GM21529 (cell line): ENCODE results near the gene HNRNPA2B1.
"Not testable (repeated sequence)": the region's sequence is repeated elsewhere in the genome, so short reads cannot be mapped to it uniquely, and the experiment has no call there.

Experiments used
- ATAC-seq: cut with Tn5 transposase; IDR thresholded peaks from one replicate; pipeline ENCODE4 v1.9.1; 2021; ENCODE audit not compliant: unreplicated experiment

HNRNPA2B1 gene

DNA sequence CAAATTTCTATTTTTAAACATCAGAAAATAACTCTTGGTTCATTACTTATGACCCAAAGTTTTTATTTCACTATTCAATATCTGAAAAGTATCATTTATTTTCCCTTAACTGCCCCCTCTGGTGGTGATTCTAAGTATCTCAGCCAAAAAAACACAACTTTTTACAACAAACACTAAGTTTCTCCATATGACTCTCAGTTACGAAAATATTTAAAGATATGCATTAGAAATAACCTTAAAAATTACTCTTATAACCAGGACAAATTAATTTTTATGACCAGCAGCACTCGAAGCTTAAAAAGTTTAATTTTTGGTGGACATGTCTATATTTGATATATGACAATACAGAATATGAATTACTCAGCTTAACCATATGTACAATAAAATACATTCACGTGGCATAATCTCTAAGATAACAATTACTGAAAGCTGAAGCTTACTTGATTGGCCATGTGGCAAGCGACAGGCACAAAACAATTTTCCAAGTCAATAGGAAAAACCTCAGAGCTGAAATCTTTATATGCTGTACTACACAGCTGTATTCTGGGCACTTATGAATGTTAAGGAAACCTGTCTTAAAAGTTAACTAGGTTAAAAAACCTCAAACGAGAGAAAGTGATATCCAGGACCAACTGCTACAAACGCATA lies 2.3 kb downstream of the HNRNPA2B1 start:
- no peak for ATAC-seq

DNA sequence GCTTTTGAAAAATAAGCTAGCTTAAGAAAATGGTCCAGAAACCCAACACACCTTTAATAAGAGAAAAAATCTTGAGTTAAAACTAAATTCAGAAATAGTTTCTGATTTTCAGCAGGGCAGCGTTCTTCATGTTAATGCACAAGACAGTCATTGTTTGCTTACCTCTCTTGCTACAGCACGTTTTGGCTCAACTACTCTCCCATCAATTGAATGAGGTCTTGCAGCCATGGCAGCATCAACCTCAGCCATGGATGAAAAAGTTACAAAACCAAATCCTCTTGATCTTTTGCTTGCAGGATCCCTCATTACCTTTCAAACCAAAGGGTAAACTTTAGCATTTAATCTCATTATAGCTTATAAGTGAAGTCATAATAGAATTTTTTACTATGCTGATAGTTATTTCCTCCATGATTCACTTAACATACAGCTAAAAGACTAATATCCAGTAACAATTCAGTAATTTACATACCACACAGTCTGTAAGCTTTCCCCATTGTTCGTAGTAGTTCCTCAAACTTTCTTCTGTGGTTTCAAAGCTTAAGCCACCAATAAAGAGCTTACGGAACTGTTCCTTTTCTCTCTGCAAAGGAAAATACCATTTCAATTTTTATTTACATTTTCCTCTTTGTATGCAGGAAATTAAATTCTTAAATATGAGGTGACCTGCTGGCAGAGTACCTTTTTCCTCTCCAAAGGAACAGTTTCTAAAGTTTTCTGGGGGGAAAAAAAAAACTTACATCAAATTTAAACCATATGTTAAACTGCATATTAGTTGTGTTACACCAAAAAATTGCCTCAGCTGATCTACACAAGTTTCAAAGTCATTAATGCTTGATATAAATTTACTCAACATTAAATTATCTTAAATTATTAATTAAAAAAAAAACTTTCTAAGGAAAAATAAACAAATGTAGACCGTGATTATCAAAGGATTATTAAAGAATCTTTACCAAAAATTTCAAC lies 3.1 kb downstream of the HNRNPA2B1 start:
- no peak for ATAC-seq

DNA sequence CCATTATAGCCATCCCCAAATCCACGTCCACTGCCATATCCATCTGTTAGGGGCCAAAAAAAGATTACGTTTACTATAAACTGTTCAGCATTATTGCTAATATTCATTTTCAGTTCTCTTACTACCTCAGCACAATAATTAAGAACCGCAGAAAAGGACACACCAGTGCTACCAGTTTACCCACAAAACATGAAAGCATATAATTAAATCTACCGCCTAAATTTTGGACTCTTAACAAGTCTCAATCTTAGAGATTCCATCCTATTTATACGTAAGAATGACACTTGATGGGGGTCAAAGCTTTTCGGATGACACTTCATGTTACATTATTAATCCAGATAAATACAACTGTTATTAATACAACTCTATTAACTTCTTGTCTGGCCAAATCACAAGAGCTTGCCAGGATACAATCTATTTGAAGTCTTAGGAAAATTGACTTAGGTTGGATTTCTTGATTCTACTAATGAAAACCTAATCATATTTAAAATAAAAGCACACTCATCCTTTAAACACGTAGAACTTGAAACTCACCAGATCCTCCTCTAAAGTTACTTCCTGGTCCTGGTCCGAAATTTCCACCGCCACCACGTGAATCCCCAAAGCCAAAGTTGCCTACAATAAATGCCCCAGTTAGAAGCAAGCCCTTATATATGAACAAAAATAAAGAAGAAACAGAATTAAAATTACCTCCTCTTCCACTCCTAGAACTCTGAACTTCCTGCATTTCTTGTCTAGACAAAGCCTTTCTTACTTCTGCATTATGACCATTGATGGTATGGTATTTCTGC lies 4.5 kb downstream of the HNRNPA2B1 start:
- ATAC-seq = no peak

DNA sequence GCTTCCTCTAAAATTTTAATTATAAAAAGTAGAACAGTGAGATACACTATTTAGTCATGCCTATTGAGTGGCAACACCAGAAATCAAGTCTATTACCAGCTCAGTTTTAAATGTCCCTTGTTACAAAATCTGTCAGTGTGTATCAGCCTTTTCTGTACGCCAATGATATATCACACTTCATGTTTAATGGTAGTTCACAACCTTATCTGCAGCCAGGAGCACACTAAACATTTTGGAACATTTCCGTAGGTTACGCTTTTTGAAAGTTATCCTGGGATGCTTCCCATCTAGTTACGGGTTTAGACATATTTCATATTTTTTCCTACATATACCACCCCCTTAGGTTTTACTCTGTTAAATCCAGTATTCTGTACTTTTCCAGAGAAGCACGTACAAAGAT lies 5.4 kb downstream of the HNRNPA2B1 start:
- ATAC-seq = no peak

DNA sequence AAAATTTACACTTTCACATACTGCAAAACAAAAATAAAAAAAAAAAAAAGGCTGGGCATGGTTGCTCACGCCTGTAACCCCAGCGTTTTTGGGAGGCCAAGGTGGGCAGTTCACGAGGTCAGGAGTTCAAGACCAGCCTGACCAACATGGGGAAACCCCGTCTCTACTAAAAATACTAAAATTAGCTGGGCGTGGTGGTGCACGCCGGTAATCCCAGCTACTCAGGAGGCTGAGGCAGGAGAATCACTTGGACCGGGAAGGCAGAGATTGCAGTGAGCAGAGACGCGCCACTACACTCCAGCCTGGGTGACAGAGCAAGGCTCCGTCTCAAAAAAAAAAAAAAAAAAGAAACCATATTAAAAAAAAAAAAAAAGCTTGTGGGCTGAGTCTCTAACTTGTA lies 5.8 kb downstream of the HNRNPA2B1 start:
- ATAC-seq = not testable (repeated sequence)

DNA sequence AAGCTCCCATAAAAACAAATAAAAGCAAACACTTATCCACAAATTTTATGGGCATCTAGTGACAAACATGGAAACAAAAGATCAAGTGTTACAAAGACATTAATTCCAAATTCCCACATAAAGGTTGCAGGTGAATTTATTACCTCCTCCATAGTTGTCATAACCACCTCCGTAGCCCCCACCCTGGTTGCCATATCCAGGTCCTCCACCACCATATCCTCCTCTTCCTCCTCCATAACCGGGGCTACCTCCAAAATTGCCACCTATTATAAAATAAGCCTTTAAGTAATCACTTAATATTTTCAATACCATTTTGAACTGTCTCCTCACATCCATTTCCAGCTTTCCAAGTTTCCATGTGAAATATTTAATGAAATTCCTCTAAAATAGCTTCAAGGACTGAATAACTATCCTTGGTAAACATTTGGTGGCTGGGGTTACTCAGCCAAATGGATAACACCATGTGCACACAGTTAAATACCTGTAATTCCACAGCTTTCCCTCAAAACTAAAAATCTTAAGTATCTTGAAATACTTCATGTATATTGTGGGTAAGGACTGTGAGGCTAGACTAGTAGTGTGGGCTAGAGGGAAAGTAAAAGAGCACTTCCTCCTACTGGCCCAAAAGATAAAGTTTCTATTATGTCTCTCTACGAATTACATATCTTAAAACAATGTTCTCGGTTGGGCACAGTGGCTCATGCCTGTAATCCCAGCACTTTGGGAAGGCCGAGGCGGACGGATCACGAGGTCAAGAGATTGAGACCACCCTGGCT lies 6.9 kb downstream of the HNRNPA2B1 start:
- ATAC-seq = no peak

DNA sequence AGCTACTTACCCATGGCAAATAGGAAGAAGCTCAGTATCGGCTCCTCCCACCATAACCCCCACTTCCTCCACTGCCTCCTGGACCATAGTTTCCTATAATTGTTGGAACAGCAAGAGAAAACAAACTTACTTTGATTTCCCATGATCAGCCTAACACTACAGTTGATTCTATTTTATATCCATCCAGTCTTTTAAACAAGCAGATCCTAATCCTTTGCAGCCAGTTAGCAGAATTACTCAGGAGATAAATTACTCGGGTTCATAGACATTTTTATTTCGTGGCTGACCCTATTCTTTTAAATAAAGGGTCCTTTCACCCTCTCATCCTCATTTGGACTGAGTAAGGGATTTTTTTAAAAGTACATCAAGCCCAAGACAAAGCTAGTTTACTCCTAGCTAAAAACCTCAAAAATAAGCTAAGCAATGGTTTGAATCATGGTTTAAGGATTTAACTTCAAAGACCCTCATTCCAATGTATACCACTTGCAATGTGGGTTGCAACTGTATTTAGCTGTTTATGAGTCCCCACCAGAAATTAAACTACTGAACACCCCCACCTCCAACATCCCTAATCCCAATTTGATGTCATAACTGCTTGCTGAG lies 8.0 kb downstream of the HNRNPA2B1 start:
- ATAC-seq = no peak

DNA sequence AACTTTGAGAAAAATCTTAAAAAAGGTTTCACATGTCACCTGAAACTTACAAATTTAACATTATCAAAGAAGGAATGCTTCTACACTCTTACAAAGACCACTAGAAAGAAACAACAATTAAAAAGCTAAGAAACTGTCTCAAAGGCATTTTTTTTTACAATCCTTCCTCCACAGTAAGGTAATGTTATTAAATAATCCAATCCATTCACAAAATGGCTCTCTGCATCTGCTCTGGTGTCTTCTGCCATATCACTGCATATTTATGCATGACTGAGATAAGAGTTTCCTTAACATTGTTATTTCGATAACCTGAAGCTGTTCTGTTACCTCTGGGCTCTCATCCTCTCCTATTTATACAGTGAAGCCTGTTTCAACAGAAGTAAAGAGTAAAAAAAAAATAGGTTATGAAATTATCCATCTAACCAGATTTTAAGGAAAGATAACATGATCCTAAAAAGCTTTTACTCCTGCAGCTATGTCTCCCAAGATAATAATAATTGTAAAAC lies 8.5 kb downstream of the HNRNPA2B1 start:
- no peak for ATAC-seq

DNA sequence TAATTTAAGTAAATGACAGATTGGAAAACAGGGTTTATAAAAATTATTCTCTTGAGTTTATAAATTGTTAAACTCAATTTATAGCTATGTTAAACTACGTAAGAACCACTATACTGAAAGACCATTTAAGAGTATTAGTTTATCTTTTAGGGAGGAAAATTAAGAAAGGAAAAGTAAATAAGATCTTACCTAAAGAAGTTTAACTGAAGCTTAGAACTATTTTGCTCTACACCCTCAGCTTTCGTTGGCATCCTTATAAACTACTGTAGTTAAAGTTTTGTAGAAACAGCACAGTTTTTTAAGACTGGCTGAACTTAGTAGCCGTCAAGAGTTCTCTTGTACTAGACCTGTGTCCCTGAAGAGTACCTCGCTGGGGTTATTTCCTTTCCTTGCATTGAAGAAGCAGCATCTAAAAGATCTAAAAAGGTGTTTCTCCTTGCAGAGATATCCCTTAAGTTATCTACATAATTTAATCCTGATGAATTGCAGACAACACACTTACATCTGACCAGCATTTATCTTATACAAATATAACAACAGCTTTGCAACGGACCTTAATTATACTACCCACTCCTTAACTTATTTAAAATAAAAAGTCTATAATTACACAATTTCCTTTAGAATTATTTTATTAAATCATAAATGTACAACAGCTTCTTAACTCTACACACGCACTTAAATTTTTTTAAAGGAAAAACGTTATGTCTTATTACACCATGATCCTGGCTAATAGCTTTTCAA lies 9.1 kb downstream of the HNRNPA2B1 start:
- no peak for ATAC-seq

DNA sequence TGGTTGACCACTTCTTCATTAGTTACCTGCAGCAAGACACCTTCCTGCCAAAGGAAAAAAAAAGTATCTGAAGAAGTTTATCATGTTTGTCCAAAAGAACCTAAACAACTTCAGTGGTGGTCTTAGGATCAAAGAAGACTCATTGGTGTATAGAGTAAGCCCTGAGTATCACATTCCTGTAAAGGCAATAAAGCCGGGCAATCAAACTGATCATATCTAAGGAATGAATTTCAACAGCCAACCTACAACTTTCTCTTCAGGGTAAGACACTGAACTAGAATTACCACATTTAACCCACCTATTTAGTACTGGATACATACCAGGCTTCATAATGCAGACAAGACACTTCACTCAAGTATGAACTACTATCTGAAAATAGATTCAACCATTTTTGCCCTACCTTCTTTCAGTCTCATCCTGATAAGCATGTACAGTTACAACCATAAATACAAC lies 10.1 kb downstream of the HNRNPA2B1 start:
- ATAC-seq = no peak

DNA sequence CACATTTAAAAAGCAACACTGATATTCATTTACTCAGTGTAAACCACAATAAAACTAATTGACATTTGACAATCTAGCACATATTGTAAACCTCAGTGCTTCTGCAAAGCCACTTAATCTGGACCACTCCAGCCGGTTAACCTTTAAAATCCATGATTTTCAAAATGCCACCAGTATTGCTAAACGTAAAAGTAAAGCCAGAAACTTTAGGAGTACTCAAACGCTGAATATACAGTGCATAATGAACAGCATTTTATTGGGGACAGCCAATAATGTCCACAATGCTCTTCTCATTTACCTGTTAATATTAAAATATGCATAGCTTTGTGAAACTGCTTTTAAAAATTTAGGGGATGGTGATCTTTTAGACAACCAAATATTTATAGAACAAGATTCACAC lies 10.8 kb downstream of the HNRNPA2B1 start:
- ATAC-seq = no peak

DNA sequence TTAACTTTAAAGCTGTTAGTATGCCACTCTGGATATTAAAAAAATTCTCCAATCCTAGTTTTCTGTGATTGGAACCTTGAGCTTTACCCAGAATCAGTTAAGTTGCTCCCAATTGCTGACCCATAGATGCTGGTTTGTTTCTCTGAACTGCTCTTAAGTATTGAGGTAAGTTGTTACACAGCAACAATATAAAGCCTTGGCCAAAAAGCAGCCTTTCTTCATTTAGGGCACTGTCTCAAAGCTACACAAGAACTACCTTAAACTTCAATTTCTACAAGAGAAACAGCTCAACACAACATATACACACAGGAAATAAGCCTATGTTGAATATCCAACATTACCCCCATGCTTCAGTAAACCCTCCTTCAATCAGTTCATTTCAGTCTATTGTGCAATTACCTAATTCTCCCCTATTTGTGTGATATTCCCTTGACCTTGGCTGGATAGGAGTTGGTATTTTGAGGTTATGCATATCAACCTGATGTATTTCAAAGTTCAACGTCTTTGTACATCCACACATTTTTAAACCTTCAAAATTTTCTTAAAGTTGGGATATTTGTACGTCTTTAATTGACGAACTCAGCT lies 11.5 kb downstream of the HNRNPA2B1 start:
- ATAC-seq = no peak

DNA sequence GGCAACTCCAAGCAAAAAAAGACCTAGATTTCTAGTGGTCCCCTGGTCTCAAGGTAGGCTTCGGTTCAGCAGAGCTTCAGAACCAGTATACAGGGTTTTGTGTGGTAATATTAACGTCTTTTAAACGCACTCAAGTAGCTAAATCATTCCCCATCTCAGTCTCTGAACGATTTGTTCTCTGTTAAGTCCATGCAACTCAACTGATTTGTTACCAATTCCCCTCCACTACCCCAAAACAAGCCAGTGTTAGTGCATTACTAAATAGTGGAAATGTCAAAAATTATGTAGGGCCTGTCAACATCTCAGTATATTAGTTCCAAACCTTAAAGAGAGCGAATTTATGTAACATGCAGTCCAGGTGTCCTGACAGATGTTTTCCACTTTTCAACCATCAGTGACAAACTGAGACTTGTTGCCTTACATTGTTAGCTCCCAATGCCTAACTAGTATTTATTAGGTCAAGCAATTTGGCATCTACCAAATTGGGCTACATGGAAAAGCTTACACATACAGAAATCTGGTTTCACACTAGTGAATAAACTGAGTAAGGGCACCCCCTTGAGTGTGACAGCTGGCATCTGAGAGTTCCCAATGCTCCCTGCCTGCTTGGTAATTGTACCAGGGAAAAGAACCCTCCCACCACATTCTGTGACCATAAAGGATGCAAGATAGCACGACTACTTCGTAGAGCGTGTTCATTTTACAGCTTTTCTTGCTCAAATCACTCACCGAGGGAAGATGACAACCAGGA lies 12.2 kb downstream of the HNRNPA2B1 start:
- no peak for ATAC-seq

DNA sequence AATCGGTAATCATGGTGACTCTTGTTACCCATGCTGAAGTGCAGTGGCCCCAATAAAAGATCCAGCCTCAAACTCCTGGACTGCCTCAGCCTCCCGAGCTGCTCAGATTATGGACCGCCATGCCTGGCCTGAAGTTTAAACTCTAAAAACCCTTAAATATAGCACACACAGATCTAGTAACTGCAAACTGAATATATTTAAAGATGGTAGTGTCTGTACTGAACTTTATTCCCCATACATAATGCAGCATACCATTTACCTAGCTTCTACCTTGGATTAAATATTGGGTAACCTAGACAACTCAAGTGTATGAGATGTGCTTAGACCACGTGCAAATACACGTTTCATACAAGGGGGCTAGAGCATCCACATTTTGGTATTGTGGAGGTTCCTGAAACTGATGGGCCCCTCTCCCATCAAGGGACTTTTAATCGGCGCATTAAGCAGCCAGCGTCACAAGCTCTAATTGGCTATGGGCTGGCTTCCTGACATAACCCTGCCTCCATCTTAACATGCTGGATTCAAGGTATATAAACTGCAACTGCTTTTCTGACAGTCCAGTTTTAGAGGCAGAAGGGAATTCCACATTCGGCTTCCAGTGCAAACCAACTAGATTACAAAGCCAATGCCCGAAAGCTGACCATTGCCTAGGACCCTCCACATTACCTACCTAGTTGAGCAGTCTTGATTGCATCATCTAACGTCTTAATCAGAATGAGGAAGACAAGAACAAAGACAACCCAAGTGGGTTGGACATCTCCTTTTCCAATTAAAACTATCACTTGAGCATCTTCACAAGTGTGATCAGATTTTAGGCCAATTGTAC lies 13.0 kb downstream of the HNRNPA2B1 start:
- no peak for ATAC-seq

DNA sequence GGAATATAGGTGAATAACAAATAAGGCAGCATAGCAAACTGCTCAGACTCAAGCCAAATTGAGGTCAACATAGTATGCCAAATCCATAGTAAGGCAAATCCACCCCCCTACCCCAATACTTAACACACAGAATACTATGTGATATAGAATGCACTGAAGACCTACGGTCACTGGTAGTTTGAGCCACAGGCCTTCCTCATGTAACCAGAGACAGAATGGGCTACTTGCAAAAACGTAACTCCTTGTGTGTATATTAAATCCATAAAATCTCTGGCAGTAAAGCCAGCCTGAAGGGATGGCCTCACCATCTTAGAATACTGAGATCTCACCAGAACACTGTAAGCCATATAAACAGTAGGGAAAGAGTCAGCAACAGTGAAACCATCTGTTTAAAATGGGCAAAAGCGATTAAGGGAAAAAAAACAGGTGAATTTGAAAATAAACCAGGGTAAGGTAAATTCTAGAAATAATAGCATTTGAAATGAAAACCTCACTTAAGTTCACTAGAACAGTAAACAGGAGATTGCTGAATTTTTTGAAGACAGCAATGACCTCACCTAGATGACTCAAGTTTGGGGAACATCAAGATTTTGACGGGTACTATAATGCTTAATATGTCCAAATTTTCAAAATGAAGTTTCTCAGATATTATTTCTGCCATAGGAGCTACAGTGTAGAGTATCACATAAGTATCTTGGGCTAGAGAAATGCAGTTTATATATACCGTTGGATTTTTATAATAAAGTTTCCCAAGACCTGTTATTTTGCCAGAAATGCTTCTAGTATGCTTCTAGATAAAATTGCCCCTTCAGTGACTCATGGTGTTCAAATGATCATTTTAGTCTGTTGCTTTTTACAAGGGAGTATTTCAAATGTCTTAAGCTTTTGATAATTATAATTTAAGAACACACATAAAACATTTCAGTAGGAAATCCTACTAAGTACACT lies 13.9 kb downstream of the HNRNPA2B1 start:
- no peak for ATAC-seq

DNA sequence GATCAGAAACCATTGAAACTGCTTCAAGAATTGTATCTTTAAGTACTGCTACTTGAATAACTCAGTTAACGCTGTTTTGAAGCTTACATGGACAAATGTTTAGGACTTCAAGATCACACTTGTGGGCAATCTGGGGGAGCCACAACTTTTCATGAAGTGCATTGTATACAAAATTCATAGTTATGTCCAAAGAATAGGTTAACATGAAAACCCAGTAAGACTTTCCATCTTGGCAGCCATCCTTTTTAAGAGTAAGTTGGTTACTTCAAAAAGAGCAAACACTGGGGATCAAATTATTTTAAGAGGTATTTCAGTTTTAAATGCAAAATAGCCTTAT lies 14.7 kb downstream of the HNRNPA2B1 start:
- ATAC-seq = no peak
